ENCODE results near the gene STK11IP. TPM values are rescaled to one million over a fixed set of nuclear protein-coding genes. Genes with fewer than 3 reads are reported as not detected.
A peak's percentile ranks its signal among the peaks of the same experiment; 100 is the strongest.

Gene STK11IP
- total RNA-seq, 2 experiments from 2014 or later: 26.4 to 27.5 TPM

GRCh38 chr2:219571311-219572236 lies 26.1 kb upstream of the STK11IP start, which contains the start of gene OBSL1:
Gene OBSL1, minus strand, starts transcription at chr2:219571539. Its CDS starts 307 bp downstream, at chr2:219571232.
- H3K27ac Mint-ChIP-seq: no peak within 1 kb of the TSS
- H3K4me3 Mint-ChIP-seq: peak within 1 kb of the TSS; percentile 47
- DNase-seq: no peak
- TF ChIP-seq, protein P1, sequence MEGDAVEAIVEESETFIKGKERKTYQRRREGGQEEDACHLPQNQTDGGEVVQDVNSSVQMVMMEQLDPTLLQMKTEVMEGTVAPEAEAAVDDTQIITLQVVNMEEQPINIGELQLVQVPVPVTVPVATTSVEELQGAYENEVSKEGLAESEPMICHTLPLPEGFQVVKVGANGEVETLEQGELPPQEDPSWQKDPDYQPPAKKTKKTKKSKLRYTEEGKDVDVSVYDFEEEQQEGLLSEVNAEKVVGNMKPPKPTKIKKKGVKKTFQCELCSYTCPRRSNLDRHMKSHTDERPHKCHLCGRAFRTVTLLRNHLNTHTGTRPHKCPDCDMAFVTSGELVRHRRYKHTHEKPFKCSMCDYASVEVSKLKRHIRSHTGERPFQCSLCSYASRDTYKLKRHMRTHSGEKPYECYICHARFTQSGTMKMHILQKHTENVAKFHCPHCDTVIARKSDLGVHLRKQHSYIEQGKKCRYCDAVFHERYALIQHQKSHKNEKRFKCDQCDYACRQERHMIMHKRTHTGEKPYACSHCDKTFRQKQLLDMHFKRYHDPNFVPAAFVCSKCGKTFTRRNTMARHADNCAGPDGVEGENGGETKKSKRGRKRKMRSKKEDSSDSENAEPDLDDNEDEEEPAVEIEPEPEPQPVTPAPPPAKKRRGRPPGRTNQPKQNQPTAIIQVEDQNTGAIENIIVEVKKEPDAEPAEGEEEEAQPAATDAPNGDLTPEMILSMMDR (IDR thresholded peaks at IDR 0.05): no peak
- H3K27me3 Mint-ChIP-seq: peaks cover 39% of the 10 kb centered on the region
- CTCF ChIA-PET: interaction anchor here (1.1 to 3.1 kb wide), 4 partner anchors 11 to 42 kb away, joined by 3 to 22 read pairs (median 4); no protein-coding TSS in a partner anchor
- intact Hi-C loops (cut with micrococcal nuclease): no loop called here
- POLR2A ChIA-PET: interaction anchor here (1.0 kb wide), 2 partner anchors 11 to 20 kb away, joined by 3 read pairs; no protein-coding TSS in a partner anchor
- H3K9me3 Mint-ChIP-seq: no peaks in the 10 kb centered on the region
- peak; percentile 27 for ATAC-seq
- no peaks in the 10 kb centered on the region for H3K36me3 Mint-ChIP-seq (ENCODE audit: low read depth)
- no peaks in the 10 kb centered on the region for H3K4me1 Mint-ChIP-seq (ENCODE audit: low read depth)

DNA sequence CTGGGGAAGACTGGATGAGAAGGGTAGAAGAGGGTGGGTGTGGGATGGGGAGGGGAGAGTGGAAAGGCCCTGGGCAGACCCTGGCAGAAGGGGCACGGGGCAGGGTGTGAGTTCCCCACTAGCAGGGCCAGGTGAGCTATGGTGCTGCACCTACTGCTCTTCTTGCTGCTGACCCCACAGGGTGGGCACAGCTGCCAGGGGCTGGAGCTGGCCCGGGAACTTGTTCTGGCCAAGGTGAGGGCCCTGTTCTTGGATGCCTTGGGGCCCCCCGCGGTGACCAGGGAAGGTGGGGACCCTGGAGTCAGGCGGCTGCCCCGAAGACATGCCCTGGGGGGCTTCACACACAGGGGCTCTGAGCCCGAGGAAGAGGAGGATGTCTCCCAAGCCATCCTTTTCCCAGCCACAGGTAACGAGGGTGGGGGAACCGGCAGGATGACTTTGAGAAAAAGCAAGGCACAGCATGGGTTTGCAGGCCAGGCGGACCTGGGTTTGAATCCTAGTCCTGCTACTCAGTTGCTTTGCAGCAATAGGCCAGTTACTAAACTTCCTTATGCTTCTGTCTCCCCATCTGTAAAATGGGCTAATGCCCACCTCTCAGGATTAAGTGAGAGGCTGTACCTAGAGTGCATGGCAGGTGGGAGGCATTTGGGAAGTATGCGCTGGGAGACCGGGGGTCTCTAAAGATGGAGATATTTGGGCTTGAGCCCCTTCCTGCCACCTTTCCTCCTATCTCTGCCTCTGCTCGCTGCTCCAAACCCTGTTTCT lies 25.2 kb upstream of the STK11IP start, which contains the start of gene INHA:
Gene INHA, plus strand, starts transcription at position 74 of the 765 bp plus-strand sequence. Its CDS starts 65 bp downstream, at position 139.
- intact Hi-C loops (cut with micrococcal nuclease): no loop called here
- no peak for ATAC-seq
- Mint-ChIP-seq H3K36me3 (ENCODE audit: low read depth) (no peaks in the 10 kb centered on the region), H3K4me3 (peak within 1 kb of the TSS; percentile 11), H3K9me3 (no peaks in the 10 kb centered on the region), H3K27ac (no peak within 1 kb of the TSS), H3K27me3 (peaks cover 40% of the 10 kb centered on the region), H3K4me1 (ENCODE audit: low read depth) (no peaks in the 10 kb centered on the region)
- ChIA-PET POLR2A (no interaction called here), CTCF (interaction anchor here (1.1 to 3.1 kb wide), 2 partner anchors 12 to 43 kb away, joined by 3 to 22 read pairs; no protein-coding TSS in a partner anchor)
- DNase-seq: no peak
- TF ChIP-seq, protein P1 (IDR thresholded peaks at IDR 0.05): no peak

DNA sequence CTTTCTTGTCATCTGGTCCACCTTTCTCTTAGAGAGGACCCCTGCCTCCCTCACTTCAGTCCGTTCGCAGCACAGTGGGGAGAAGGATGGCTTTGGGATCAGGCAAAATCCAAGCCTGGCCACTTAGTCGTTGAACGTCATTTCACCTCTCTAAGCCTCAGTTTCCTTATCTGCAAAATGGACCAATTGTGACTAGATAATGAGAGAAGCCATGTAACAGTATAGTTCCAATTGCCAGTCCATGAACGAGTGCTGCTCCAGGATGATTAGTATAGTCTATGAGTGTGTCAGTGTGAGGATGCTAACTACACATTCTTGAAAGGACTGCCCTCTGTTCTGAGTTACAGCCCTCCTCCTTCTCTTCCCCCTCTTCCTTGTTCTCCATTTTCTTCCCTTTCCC lies 24.5 kb upstream of the STK11IP start:
- Mint-ChIP-seq H3K9me3 (no peaks in the 10 kb centered on the region), H3K36me3 (ENCODE audit: low read depth) (no peaks in the 10 kb centered on the region), H3K27me3 (peaks cover 38% of the 10 kb centered on the region), H3K27ac (no peak overlapping the region), H3K4me1 (ENCODE audit: low read depth) (no peaks in the 10 kb centered on the region), H3K4me3 (no peak overlapping the region)
- TF ChIP-seq, protein P1 (IDR thresholded peaks at IDR 0.05): no peak
- ATAC-seq (no peak), DNase-seq (no peak)
- ChIA-PET POLR2A (no interaction called here), CTCF (interaction anchor here (3.1 kb wide), 1 partner anchor 13 kb away, joined by 22 read pairs; no protein-coding TSS in a partner anchor)
- intact Hi-C loops (cut with micrococcal nuclease): no loop called here

GRCh38 chr2:219574484-219575311 lies 23.0 kb upstream of the STK11IP start:
- Mint-ChIP-seq H3K4me3 (no peak overlapping the region), H3K27me3 (peaks cover 32% of the 10 kb centered on the region), H3K36me3 (ENCODE audit: low read depth) (no peaks in the 10 kb centered on the region), H3K9me3 (no peaks in the 10 kb centered on the region), H3K27ac (no peak overlapping the region), H3K4me1 (ENCODE audit: low read depth) (no peaks in the 10 kb centered on the region)
- ChIA-PET POLR2A (no interaction called here), CTCF (interaction anchor here (0.9 to 1.8 kb wide), 3 partner anchors 14 to 78 kb away, joined by 3 to 8 read pairs (median 4); a partner anchor contains a TSS)
- ATAC-seq (no peak), DNase-seq (no peak)
- intact Hi-C loops (cut with micrococcal nuclease): no loop called here
- TF ChIP-seq, protein P1 (IDR thresholded peaks at IDR 0.05): no peak

Data from activated CD8-positive, alpha-beta T cell treated with anti-CD3 and anti-CD28 coated beads for 36 hours (primary cell).